Measurements from ENCODE around the gene KRTAP5-8. TPM values are rescaled to one million over a fixed set of nuclear protein-coding genes. Genes with fewer than 3 reads are reported as not detected.

KRTAP5-8 gene
- total RNA-seq, 1 experiment from 2014 or later = not detected

DNA sequence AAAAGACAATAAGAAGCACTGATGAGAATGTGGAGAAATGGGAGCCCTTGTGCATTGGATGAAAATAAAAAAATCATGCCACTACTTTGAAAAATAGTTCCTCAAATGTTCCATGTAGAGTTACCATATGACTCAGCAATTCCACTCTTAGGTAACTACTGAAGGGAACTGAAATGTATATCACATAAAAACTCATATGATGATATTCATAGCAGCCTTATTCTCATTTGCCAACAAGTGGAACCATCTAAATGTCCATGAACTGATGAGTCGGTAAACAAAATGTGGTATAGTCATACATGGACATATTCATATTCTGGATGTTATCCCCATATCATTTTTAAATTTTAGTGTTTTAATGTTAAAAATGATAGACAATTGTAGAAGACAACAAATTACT is 13.9 kb downstream of the KRTAP5-8 start:
- H3K27ac Mint-ChIP-seq = no peak overlapping the region
- TF ChIP-seq FOXJ3 (CRISPR knock-in tag; IDR thresholded peaks at IDR 0.05; ENCODE audit: borderline replicate concordance) = no peak
- no peak for TF ChIP-seq ZNF396 (CRISPR knock-in tag; IDR thresholded peaks at IDR 0.05; ENCODE audit: borderline replicate concordance)
- TF ChIP-seq, protein P1, sequence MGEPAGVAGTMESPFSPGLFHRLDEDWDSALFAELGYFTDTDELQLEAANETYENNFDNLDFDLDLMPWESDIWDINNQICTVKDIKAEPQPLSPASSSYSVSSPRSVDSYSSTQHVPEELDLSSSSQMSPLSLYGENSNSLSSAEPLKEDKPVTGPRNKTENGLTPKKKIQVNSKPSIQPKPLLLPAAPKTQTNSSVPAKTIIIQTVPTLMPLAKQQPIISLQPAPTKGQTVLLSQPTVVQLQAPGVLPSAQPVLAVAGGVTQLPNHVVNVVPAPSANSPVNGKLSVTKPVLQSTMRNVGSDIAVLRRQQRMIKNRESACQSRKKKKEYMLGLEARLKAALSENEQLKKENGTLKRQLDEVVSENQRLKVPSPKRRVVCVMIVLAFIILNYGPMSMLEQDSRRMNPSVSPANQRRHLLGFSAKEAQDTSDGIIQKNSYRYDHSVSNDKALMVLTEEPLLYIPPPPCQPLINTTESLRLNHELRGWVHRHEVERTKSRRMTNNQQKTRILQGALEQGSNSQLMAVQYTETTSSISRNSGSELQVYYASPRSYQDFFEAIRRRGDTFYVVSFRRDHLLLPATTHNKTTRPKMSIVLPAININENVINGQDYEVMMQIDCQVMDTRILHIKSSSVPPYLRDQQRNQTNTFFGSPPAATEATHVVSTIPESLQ (CRISPR knock-in tag; IDR thresholded peaks at IDR 0.05) = no peak
- TF ChIP-seq KAT7 (CRISPR knock-in tag; IDR thresholded peaks at IDR 0.05; ENCODE audit: borderline replicate concordance) = no peak
- no peak for TF ChIP-seq ZBTB43 (CRISPR knock-in tag; IDR thresholded peaks at IDR 0.05)
- no peak for TF ChIP-seq NFE2L1 (CRISPR knock-in tag; IDR thresholded peaks at IDR 0.05)
- no peak for TF ChIP-seq FOXK1 (CRISPR knock-in tag; IDR thresholded peaks at IDR 0.05)
- no peak for TF ChIP-seq CBFB (CRISPR knock-in tag; IDR thresholded peaks at IDR 0.05; ENCODE audit: low read depth)
- TF ChIP-seq TEAD1 (CRISPR knock-in tag; IDR thresholded peaks at IDR 0.05) = no peak
- no peak for TF ChIP-seq ZNF512 (CRISPR knock-in tag; IDR thresholded peaks at IDR 0.05; ENCODE audit: borderline replicate concordance)
- peaks cover 8% of the 10 kb centered on the region for H3K4me1 Mint-ChIP-seq
- peaks cover 8% of the 10 kb centered on the region for H3K9me3 Mint-ChIP-seq
- ChIA-PET POLR2A (no interaction called here), CTCF (no interaction called here)
- H3K4me3 Mint-ChIP-seq = no peak overlapping the region
- peaks cover 4% of the 10 kb centered on the region for H3K36me3 Mint-ChIP-seq
- peaks cover 16% of the 10 kb centered on the region for H3K27me3 Mint-ChIP-seq (ENCODE audit: low read depth)
- ATAC-seq (no peak), DNase-seq (ENCODE audit: low spot score) (no peak)

DNA sequence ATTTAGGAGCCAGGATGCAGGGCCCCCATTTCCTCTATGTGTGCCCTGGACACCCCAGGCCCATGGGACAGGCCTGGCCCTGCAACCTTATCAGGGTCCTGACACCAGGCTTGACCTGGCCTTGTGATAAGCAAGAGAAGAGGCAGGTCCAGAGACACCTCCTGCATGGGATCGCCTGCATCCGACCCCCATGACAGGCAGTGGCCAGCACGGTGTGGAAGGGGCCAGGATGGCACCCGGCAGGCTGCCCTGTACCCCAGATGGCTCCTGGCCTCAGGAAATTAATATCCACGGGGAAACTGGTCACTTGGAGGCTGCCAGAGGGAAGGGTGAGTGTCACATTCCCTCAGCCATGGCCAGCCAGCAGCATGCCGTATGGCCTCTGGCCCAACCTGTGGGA is 17.2 kb downstream of the KRTAP5-8 start:
- H3K27me3 Mint-ChIP-seq (ENCODE audit: low read depth) = peaks cover 12% of the 10 kb centered on the region
- H3K9me3 Mint-ChIP-seq = peaks cover 39% of the 10 kb centered on the region
- H3K4me1 Mint-ChIP-seq = peaks cover 8% of the 10 kb centered on the region
- TF ChIP-seq, protein P2, sequence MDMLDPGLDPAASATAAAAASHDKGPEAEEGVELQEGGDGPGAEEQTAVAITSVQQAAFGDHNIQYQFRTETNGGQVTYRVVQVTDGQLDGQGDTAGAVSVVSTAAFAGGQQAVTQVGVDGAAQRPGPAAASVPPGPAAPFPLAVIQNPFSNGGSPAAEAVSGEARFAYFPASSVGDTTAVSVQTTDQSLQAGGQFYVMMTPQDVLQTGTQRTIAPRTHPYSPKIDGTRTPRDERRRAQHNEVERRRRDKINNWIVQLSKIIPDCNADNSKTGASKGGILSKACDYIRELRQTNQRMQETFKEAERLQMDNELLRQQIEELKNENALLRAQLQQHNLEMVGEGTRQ (CRISPR knock-in tag; IDR thresholded peaks at IDR 0.05) = no peak
- no peak for TF ChIP-seq TP53 (CRISPR knock-in tag; IDR thresholded peaks at IDR 0.05)
- TF ChIP-seq ZNF281 (CRISPR knock-in tag; IDR thresholded peaks at IDR 0.05) = no peak
- TF ChIP-seq, protein P3, sequence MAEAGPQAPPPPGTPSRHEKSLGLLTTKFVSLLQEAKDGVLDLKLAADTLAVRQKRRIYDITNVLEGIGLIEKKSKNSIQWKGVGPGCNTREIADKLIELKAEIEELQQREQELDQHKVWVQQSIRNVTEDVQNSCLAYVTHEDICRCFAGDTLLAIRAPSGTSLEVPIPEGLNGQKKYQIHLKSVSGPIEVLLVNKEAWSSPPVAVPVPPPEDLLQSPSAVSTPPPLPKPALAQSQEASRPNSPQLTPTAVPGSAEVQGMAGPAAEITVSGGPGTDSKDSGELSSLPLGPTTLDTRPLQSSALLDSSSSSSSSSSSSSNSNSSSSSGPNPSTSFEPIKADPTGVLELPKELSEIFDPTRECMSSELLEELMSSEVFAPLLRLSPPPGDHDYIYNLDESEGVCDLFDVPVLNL (CRISPR knock-in tag; IDR thresholded peaks at IDR 0.05; ENCODE audit: borderline replicate concordance, low read depth) = no peak
- TF ChIP-seq ZNF219 (CRISPR knock-in tag; IDR thresholded peaks at IDR 0.05; ENCODE audit: borderline replicate concordance) = no peak
- H3K27ac Mint-ChIP-seq = no peak overlapping the region
- ChIA-PET CTCF (interaction anchor here (0.6 to 1.0 kb wide), 2 partner anchors 9 to 10 kb away, joined by 3 to 5 read pairs; no protein-coding TSS in a partner anchor), POLR2A (no interaction called here)
- ATAC-seq (no peak), DNase-seq (ENCODE audit: low spot score) (no peak)
- H3K36me3 Mint-ChIP-seq = peaks cover 19% of the 10 kb centered on the region
- no peak overlapping the region for H3K4me3 Mint-ChIP-seq
